ENCODE measurements around the gene IKBIP.
A peak's percentile ranks its signal among the peaks of the same experiment; 100 is the strongest.

The IKBIP gene

DNA sequence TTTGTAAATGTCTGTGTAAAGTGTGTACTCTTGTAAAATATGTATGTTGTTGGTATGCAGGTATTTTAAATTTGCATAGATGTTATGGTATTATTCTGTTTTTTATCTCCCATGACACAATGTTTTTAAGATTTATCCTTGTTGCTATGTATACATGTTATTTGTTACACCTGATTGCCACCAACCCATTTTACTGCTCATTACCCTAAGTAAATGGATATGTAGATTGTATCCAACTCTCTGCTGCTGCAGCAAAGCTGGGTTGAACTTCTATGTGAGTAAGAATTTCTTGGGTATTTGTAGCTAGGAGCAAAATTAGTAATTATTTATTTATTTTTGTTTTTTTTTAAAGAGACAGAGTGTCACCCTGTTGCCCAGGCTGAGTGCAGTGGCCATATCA is 6.7 kb upstream of the IKBIP start:
- Histone ChIP-seq H3K36me3 (ENCODE audit: control insufficient read depth in 2 of 2, insufficient read depth in 1 of 2, low read length in 2 of 2) (peaks cover 28 to 44% of the 10 kb centered on the region in 2 experiments), H3K9me3 (ENCODE audit: control insufficient read depth, insufficient read depth, low read depth, low read length) (no peaks in the 10 kb centered on the region), H3K4me3 (ENCODE audit: low read depth, low read length) (no peak overlapping the region), H3K4me1 (ENCODE audit: control insufficient read depth, insufficient read depth, low read length) (no peaks in the 10 kb centered on the region), H3K27ac (ENCODE audit: extremely low read depth, low read depth, low read length) (no peak overlapping the region)
- no peak for TF ChIP-seq KLF1 (tag by site-specific recombination; IDR thresholded peaks at IDR 0.05)
- no peak for TF ChIP-seq ZNF670 (tag by site-specific recombination; IDR thresholded peaks at IDR 0.05; ENCODE audit: low read depth)
- ChIA-PET POLR2A (no interaction called here), CTCF (interaction anchor here (1.8 to 7.8 kb wide), 2 partner anchors 85 to 160 kb away, joined by 5 to 69 read pairs; no protein-coding TSS in a partner anchor)

DNA sequence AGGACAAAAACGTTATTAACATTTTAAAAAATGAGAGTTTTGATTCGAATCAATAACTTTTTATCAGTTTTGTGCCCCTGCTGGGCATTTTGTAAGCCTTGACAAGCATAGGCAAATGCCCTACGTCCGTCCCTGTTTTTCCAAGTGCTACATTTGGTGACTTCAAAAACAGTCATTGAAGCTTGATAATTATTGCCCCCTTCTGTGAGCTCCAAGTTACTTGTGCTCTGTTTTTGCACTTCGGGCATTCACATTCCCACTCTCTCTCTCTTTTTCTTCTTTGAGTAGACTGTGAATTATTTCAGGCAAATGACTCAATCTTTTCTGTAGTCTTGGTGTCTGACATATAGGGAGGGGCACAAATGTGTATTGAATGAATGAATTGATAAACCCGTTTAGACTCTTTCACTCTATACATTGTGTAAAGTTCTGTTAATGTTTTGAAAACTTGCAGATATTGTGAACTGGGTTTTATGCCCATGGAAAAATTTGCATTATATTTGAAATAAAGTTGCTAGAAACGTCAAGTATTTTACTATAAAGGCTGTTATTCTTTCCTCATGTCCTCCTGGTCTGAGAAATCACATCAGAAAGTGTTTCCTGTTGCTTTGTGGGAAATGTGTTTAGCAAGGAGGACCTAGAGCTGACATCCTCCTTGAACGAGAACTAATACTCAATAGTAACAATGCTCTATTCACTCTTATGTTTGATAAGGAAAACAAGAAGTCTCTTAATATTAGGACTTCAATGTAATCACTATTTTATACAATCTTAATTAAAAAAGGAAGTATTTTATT is 1.9 kb upstream of the IKBIP start:
- Histone ChIP-seq H3K27ac (ENCODE audit: extremely low read depth, low read depth, low read length) (no peak overlapping the region), H3K36me3 (ENCODE audit: control insufficient read depth in 2 of 2, insufficient read depth in 1 of 2, low read length in 2 of 2) (peaks cover 27 to 34% of the 10 kb centered on the region in 2 experiments), H3K4me3 (ENCODE audit: low read depth, low read length) (peak overlapping the region; percentile 96), H3K4me1 (ENCODE audit: control insufficient read depth, insufficient read depth, low read length) (no peaks in the 10 kb centered on the region), H3K9me3 (ENCODE audit: control insufficient read depth, insufficient read depth, low read depth, low read length) (no peaks in the 10 kb centered on the region)
- POLR2A ChIA-PET = interaction anchor here (2.0 kb wide), 1 partner anchor 52 kb away, joined by 16 read pairs; the partner anchor contains the start of gene SLC25A3
- CTCF ChIA-PET = interaction anchor here (0.6 to 1.1 kb wide), 5 partner anchors 8 to 397 kb away, joined by 3 to 5 read pairs (median 3); no protein-coding TSS in a partner anchor
- TF ChIP-seq ZNF596 (tag by site-specific recombination; IDR thresholded peaks at IDR 0.05) (0 out of 2 replicates have a peak, but pooled peaks have one; percentile 14), KLF10 (tag by site-specific recombination; IDR thresholded peaks at IDR 0.05) (no peak), ZNF548 (tag by site-specific recombination; IDR thresholded peaks at IDR 0.05) (no peak), ZNF302 (tag by site-specific recombination; IDR thresholded peaks at IDR 0.05; ENCODE audit: low read depth) (no peak), ZBTB8A (tag by site-specific recombination; IDR thresholded peaks at IDR 0.05) (0 out of 2 replicates have a peak, but pooled peaks have one; percentile 11), SP7 (tag by site-specific recombination; IDR thresholded peaks at IDR 0.05) (peak; percentile 34; the same call in 1 of the 2 replicates), ZNF660 (tag by site-specific recombination; IDR thresholded peaks at IDR 0.05) (peak; percentile 17; the same call in 1 of the 2 replicates), ZBTB48 (tag by site-specific recombination; IDR thresholded peaks at IDR 0.05) (no peak), ZNF2 (tag by site-specific recombination; IDR thresholded peaks at IDR 0.05) (0 out of 2 replicates have a peak, but pooled peaks have one; percentile 7), ZNF571 (tag by site-specific recombination; IDR thresholded peaks at IDR 0.05) (no peak), ZNF776 (tag by site-specific recombination; IDR thresholded peaks at IDR 0.05; ENCODE audit: borderline replicate concordance) (no peak), IKZF3 (tag by site-specific recombination; IDR thresholded peaks at IDR 0.05) (peak; percentile 58; the same call in 1 of the 2 replicates), ZNF658 (tag by site-specific recombination; IDR thresholded peaks at IDR 0.05) (no peak), ZNF239 (tag by site-specific recombination; IDR thresholded peaks at IDR 0.05) (no peak), ZNF366 (tag by site-specific recombination; conservative IDR thresholded peaks at IDR 0.05) (0 out of 2 replicates have a peak, but pooled peaks have one; percentile 35), ZNF24 (tag by site-specific recombination; IDR thresholded peaks at IDR 0.05) (0 out of 2 replicates have a peak, but pooled peaks have one; percentile 70)
- TF ChIP-seq, protein P1, sequence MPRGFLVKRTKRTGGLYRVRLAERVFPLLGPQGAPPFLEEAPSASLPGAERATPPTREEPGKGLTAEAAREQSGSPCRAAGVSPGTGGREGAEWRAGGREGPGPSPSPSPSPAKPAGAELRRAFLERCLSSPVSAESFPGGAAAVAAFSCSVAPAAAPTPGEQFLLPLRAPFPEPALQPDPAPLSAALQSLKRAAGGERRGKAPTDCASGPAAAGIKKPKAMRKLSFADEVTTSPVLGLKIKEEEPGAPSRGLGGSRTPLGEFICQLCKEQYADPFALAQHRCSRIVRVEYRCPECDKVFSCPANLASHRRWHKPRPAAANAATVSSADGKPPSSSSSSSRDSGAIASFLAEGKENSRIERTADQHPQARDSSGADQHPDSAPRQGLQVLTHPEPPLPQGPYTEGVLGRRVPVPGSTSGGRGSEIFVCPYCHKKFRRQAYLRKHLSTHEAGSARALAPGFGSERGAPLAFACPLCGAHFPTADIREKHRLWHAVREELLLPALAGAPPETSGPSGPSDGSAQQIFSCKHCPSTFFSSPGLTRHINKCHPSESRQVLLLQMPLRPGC (tag by site-specific recombination; IDR thresholded peaks at IDR 0.05) = no peak
- TF ChIP-seq, protein P2, sequence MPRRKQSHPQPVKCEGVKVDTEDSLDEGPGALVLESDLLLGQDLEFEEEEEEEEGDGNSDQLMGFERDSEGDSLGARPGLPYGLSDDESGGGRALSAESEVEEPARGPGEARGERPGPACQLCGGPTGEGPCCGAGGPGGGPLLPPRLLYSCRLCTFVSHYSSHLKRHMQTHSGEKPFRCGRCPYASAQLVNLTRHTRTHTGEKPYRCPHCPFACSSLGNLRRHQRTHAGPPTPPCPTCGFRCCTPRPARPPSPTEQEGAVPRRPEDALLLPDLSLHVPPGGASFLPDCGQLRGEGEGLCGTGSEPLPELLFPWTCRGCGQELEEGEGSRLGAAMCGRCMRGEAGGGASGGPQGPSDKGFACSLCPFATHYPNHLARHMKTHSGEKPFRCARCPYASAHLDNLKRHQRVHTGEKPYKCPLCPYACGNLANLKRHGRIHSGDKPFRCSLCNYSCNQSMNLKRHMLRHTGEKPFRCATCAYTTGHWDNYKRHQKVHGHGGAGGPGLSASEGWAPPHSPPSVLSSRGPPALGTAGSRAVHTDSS (tag by site-specific recombination; IDR thresholded peaks at IDR 0.05) = no peak
- TF ChIP-seq, protein P3, sequence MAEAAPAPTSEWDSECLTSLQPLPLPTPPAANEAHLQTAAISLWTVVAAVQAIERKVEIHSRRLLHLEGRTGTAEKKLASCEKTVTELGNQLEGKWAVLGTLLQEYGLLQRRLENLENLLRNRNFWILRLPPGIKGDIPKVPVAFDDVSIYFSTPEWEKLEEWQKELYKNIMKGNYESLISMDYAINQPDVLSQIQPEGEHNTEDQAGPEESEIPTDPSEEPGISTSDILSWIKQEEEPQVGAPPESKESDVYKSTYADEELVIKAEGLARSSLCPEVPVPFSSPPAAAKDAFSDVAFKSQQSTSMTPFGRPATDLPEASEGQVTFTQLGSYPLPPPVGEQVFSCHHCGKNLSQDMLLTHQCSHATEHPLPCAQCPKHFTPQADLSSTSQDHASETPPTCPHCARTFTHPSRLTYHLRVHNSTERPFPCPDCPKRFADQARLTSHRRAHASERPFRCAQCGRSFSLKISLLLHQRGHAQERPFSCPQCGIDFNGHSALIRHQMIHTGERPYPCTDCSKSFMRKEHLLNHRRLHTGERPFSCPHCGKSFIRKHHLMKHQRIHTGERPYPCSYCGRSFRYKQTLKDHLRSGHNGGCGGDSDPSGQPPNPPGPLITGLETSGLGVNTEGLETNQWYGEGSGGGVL (tag by site-specific recombination; IDR thresholded peaks at IDR 0.05) = no peak
- TF ChIP-seq, protein P4, sequence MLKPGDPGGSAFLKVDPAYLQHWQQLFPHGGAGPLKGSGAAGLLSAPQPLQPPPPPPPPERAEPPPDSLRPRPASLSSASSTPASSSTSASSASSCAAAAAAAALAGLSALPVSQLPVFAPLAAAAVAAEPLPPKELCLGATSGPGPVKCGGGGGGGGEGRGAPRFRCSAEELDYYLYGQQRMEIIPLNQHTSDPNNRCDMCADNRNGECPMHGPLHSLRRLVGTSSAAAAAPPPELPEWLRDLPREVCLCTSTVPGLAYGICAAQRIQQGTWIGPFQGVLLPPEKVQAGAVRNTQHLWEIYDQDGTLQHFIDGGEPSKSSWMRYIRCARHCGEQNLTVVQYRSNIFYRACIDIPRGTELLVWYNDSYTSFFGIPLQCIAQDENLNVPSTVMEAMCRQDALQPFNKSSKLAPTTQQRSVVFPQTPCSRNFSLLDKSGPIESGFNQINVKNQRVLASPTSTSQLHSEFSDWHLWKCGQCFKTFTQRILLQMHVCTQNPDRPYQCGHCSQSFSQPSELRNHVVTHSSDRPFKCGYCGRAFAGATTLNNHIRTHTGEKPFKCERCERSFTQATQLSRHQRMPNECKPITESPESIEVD (tag by site-specific recombination; IDR thresholded peaks at IDR 0.05) = no peak; the same call in 1 of the 2 replicates
- TF ChIP-seq, protein P5, sequence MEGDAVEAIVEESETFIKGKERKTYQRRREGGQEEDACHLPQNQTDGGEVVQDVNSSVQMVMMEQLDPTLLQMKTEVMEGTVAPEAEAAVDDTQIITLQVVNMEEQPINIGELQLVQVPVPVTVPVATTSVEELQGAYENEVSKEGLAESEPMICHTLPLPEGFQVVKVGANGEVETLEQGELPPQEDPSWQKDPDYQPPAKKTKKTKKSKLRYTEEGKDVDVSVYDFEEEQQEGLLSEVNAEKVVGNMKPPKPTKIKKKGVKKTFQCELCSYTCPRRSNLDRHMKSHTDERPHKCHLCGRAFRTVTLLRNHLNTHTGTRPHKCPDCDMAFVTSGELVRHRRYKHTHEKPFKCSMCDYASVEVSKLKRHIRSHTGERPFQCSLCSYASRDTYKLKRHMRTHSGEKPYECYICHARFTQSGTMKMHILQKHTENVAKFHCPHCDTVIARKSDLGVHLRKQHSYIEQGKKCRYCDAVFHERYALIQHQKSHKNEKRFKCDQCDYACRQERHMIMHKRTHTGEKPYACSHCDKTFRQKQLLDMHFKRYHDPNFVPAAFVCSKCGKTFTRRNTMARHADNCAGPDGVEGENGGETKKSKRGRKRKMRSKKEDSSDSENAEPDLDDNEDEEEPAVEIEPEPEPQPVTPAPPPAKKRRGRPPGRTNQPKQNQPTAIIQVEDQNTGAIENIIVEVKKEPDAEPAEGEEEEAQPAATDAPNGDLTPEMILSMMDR (tag by site-specific recombination; IDR thresholded peaks at IDR 0.05) = 0 out of 2 replicates have a peak, but pooled peaks have one; percentile 40
